IMR-90 (cell line): ENCODE data around the gene ST6GALNAC5. TPM values are rescaled to one million over a fixed set of nuclear protein-coding genes. Genes with fewer than 3 reads are reported as not detected.

Experiments used
- ATAC-seq: fragments of 200-7000 bp; cut with Tn5 transposase; 2 replicates; pipeline ENCODE4 v1.9.1; 2020; ENCODE audit warnings: low read depth, mild to moderate bottlenecking, moderate library complexity
- BruUV-seq: library from RNA; stranded (reverse); fragments of 400-500 nt; replicated peaks from 2 replicates; lab custom pipeline; 2021; lab: Mats Ljungman, UMichigan
- CTCF ChIA-PET: fragments of 300-600 bp; formaldehyde crosslinking; extraction: SDS; loops from one replicate; lab custom pipeline; 2021; ENCODE audit warnings: antibody characterized with exemption; lab: Yijun Ruan, JAX
- POLR2A ChIA-PET: fragments of 300-600 bp; sonication (Branson Sonifier 250); formaldehyde crosslinking; loops from one replicate; lab custom pipeline; 2022; ENCODE audit warnings: antibody characterized with exemption; ENCODE audit not compliant: unreplicated experiment; lab: Charles Lee
- DNase-seq: peaks from one replicate; pipeline ENCODE4 v3.0.0; 2013
- H2AFZ ChIP-seq: replicated peaks from 2 replicates; pipeline ENCODE3; 2013; ENCODE audit warnings: low read length, mild to moderate bottlenecking; ENCODE audit not compliant: poor library complexity
- H2AK5ac ChIP-seq: 2 replicates; pipeline ENCODE4 v1.6.1; 2013; ENCODE audit warnings: low read depth, low read length, inconsistent platforms
- H2AK9ac ChIP-seq: replicated peaks from 2 replicates; pipeline ENCODE3; 2013; ENCODE audit warnings: mild to moderate bottlenecking, low read depth, low read length, moderate library complexity; ENCODE audit not compliant: poor library complexity
- H2BK120ac ChIP-seq: 2 replicates; pipeline ENCODE4 v1.6.1; 2013; ENCODE audit warnings: low read depth, low read length, inconsistent platforms
- H2BK15ac ChIP-seq: 3 replicates; pipeline ENCODE4 v1.6.1; 2013; ENCODE audit warnings: low read depth, low read length, inconsistent platforms
- H2BK20ac ChIP-seq: 2 replicates; pipeline ENCODE4 v1.6.1; 2013; ENCODE audit warnings: low read depth, mild to moderate bottlenecking, inconsistent platforms, low read length, moderate library complexity
- H2BK5ac ChIP-seq: 2 replicates; pipeline ENCODE4 v1.6.1; 2013; ENCODE audit warnings: mild to moderate bottlenecking, low read depth, low read length, inconsistent platforms; ENCODE audit not compliant: poor library complexity, severe bottlenecking
- H3K14ac ChIP-seq: replicated peaks from 2 replicates; pipeline ENCODE4 v1.6.1; 2013; ENCODE audit warnings: low read depth, low read length, inconsistent platforms
- H3K18ac ChIP-seq: 2 replicates; pipeline ENCODE4 v1.6.1; 2013; ENCODE audit warnings: low read depth, low read length, control low read depth
- H3K23ac ChIP-seq: 2 replicates; pipeline ENCODE4 v1.6.1; 2013; ENCODE audit warnings: low read depth, low read length, inconsistent platforms
- H3K27ac ChIP-seq: 2 replicates; pipeline ENCODE4 v1.5.1; 2013; ENCODE audit warnings: mild to moderate bottlenecking, control low read depth, low read length; ENCODE audit not compliant: insufficient read depth
- H3K27me3 ChIP-seq: 2 replicates; pipeline ENCODE4 v1.6.1; 2013; ENCODE audit warnings: low read length; ENCODE audit not compliant: control insufficient read depth, insufficient read depth
- H3K36me3 ChIP-seq: 2 replicates; pipeline ENCODE4 v1.6.1; 2013; ENCODE audit warnings: low read length, mixed read lengths; ENCODE audit not compliant: control insufficient read depth, insufficient read depth
- H3K4ac ChIP-seq: 2 replicates; pipeline ENCODE4 v1.6.1; 2013; ENCODE audit warnings: low read depth, low read length, inconsistent platforms
- H3K4me1 ChIP-seq: 2 replicates; pipeline ENCODE4 v1.6.1; 2013; ENCODE audit warnings: low read length, mixed read lengths; ENCODE audit not compliant: control insufficient read depth, insufficient read depth
- H3K4me2 ChIP-seq: 2 replicates; pipeline ENCODE4 v1.6.1; 2013; ENCODE audit warnings: low read depth, mild to moderate bottlenecking, control low read depth, low read length, moderate library complexity
- H3K4me3 ChIP-seq: 2 replicates; pipeline ENCODE4 v1.5.1; 2013; ENCODE audit warnings: low read depth, mild to moderate bottlenecking, control low read depth, low read length, moderate library complexity; ENCODE audit not compliant: insufficient read depth
- H3K56ac ChIP-seq: 2 replicates; pipeline ENCODE4 v1.6.1; 2013; ENCODE audit warnings: low read length, inconsistent platforms; ENCODE audit not compliant: insufficient read depth; ENCODE audit errors: extremely low read depth
- H3K79me1 ChIP-seq, 2 experiments: 2 replicates each; pipeline ENCODE4 v1.6.1; 2013; ENCODE audit warnings: low read length in 2 of 2, inconsistent platforms in 1 of 2, low read depth in 1 of 2
- H3K9ac ChIP-seq: 2 replicates; pipeline ENCODE4 v1.6.1; 2013; ENCODE audit warnings: low read depth, low read length, control low read depth
- H3K9me1 ChIP-seq: 2 replicates; pipeline ENCODE4 v1.6.1; 2013; ENCODE audit warnings: low read length, inconsistent platforms; ENCODE audit not compliant: insufficient read depth
- H3K9me3 ChIP-seq: 2 replicates; pipeline ENCODE4 v1.6.1; 2013; ENCODE audit warnings: low read length; ENCODE audit not compliant: control insufficient read depth, insufficient read depth
- H4K20me1 ChIP-seq: 2 replicates; pipeline ENCODE4 v1.6.1; 2013; ENCODE audit warnings: low read length, inconsistent platforms; ENCODE audit not compliant: insufficient read depth
- H4K5ac ChIP-seq: 2 replicates; pipeline ENCODE4 v1.6.1; 2013; ENCODE audit warnings: mild to moderate bottlenecking, low read depth, low read length, control low read depth
- H4K8ac ChIP-seq, 2 experiments: 2 replicates each; pipeline ENCODE4 v1.6.1; 2013; ENCODE audit warnings: low read depth in 2 of 2, low read length in 2 of 2, control low read depth in 1 of 2, inconsistent platforms in 1 of 2
- H4K91ac ChIP-seq: 2 replicates; pipeline ENCODE4 v1.6.1; 2013; ENCODE audit warnings: low read depth, low read length, inconsistent platforms; ENCODE audit not compliant: insufficient read depth
- BHLHE40 ChIP-seq: fragments of 150-350 bp; IDR thresholded peaks from 2 replicates; pipeline ENCODE4 v1.6.1; 2016; ENCODE audit warnings: mild to moderate bottlenecking, low read depth, low read length
- CEBPB ChIP-seq: IDR thresholded peaks from 2 replicates; pipeline ENCODE4 v1.6.1; 2012; ENCODE audit warnings: low read depth, low read length, improper control_type of control experiment
- CHD1 ChIP-seq: IDR thresholded peaks from 2 replicates; pipeline ENCODE4 v1.6.1; 2012; ENCODE audit warnings: low read depth, low read length, improper control_type of control experiment
- CTCF ChIP-seq: conservative IDR thresholded peaks from 2 replicates; pipeline ENCODE4 v1.5.1; 2012; ENCODE audit warnings: mild to moderate bottlenecking, low read depth, low read length, improper control_type of control experiment
- FOS ChIP-seq: fragments of 150-350 bp; IDR thresholded peaks from 2 replicates; pipeline ENCODE4 v1.6.1; 2016; ENCODE audit warnings: low read depth, low read length
- MAFK ChIP-seq: IDR thresholded peaks from 2 replicates; pipeline ENCODE4 v1.6.1; 2012; ENCODE audit warnings: low read depth, low read length, improper control_type of control experiment
- MAZ ChIP-seq: IDR thresholded peaks from 2 replicates; pipeline ENCODE4 v1.6.1; 2012; ENCODE audit warnings: low read depth, mild to moderate bottlenecking, low read length, improper control_type of control experiment, moderate library complexity, borderline replicate concordance
- MXI1 ChIP-seq: IDR thresholded peaks from 2 replicates; pipeline ENCODE4 v1.6.1; 2012; ENCODE audit warnings: low read depth, mild to moderate bottlenecking, low read length, moderate library complexity, borderline replicate concordance
- NFE2L2 ChIP-seq: fragments of 150-350 bp; IDR thresholded peaks from 2 replicates; pipeline ENCODE4 v1.6.1; 2016; ENCODE audit warnings: low read depth, mild to moderate bottlenecking, low read length
- POLR2A ChIP-seq: IDR thresholded peaks from 2 replicates; pipeline ENCODE4 v1.6.1; 2012; ENCODE audit warnings: mild to moderate bottlenecking, low read depth, low read length
- RAD21 ChIP-seq: IDR thresholded peaks from 2 replicates; pipeline ENCODE4 v1.6.1; 2012; ENCODE audit warnings: low read length, improper control_type of control experiment
- RCOR1 ChIP-seq: IDR thresholded peaks from 2 replicates; pipeline ENCODE4 v1.6.1; 2012; ENCODE audit warnings: mild to moderate bottlenecking, low read length, improper control_type of control experiment; ENCODE audit not compliant: insufficient replicate concordance
- RFX5 ChIP-seq: IDR thresholded peaks from 2 replicates; pipeline ENCODE4 v1.8.0; 2012; ENCODE audit warnings: low read depth, mild to moderate bottlenecking, low read length, moderate library complexity
- SMC3 ChIP-seq: fragments of 150-350 bp; IDR thresholded peaks from 2 replicates; pipeline ENCODE4 v1.6.1; 2016; ENCODE audit warnings: low read depth, mild to moderate bottlenecking, antibody characterized with exemption, low read length, moderate library complexity
- USF2 ChIP-seq: fragments of 150-350 bp; IDR thresholded peaks from 2 replicates; pipeline ENCODE4 v1.6.1; 2017; ENCODE audit warnings: mild to moderate bottlenecking, antibody characterized with exemption, low read length, low read depth
- WGBS, 2 experiments: methylation state at CpG; one replicate each; pipeline versions ENCODE4 v1.1.5 to v1.1.7; 2013; ENCODE audit warnings: missing lambda C conversion rate in 2 of 2; ENCODE audit not compliant: insufficient read length in 1 of 2; ENCODE audit errors: extremely low coverage in 2 of 2; 5-methylcytosine and 5-hydroxymethylcytosine counted together
- dilution Hi-C: fragments of 300-500 bp; cut with HindIII; formaldehyde crosslinking; loops from one replicate; pipeline ENCODE4 v1.14.3; 2018; ENCODE audit warnings: low sequenced_read_pairs; ENCODE audit not compliant: unreplicated experiment
- in situ Hi-C: fragments of 300-500 bp; cut with MboI; formaldehyde crosslinking; loops from 3 replicates; pipeline ENCODE4 v1.14.3; 2019; ENCODE audit warnings: low sequenced_read_pairs, inconsistent platforms, mixed read lengths
- intact Hi-C: fragments of 100-400 bp; cut with micrococcal nuclease; formaldehyde crosslinking; loops from 2 replicates; pipeline ENCODE4 v1.10.0; 2022
- polyA plus RNA-seq, 3 experiments: library from polyadenylated mRNA; depleted of rRNA; stranded (reverse); fragments of >200 nt; gene quantifications; 2 replicates each; pipeline ENCODE4 v1.2.3, GENCODE V29; 2012; ENCODE audit warnings: low replicate concordance in 1 of 3
- total RNA-seq: library from RNA; depleted of rRNA; stranded (reverse); fragments of >200 nt; gene quantifications from 2 replicates; pipeline ENCODE4 v1.2.3, GENCODE V29; 2012
- TF ChIP-seq, protein P1 (sequence below): fragments of 150-350 bp; IDR thresholded peaks from 2 replicates; pipeline ENCODE4 v1.6.1; 2016; ENCODE audit warnings: low read depth, mild to moderate bottlenecking, low read length, moderate library complexity, borderline replicate concordance

ST6GALNAC5 gene
- total and polyA plus RNA-seq, 2 of the 4 experiments (the other 2 are of a cell fraction): 3.4 to 4.0 TPM

DNA sequence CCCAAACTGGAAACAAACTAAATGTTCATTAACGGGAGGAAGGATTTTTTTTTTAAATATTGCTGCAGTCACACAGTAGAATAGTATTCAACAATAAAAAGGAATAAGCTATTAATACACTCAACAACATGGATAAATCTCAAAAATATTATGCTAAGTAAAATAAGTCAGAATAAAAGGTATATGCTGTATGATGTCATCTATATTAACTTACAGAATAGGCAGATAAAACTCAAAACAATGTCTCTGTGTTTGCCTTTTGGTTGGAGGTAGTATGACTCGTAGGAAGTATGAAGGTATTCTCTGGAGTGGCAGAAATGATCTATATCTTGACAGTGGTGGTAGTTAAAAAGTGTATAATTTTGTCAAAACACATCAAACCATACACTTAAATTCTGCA lies 6.1 kb upstream of the ST6GALNAC5 start:
- no TSS peak for BruUV-seq

More for the DNA sequence above, 6.1 kb upstream of the ST6GALNAC5 start:
- TF ChIP-seq CEBPB: no peak
- TF ChIP-seq FOS: no peak
- no peak for TF ChIP-seq POLR2A
- no peak for TF ChIP-seq CHD1
- no peak for TF ChIP-seq MAZ
- TF ChIP-seq RCOR1: no peak
- TF ChIP-seq RFX5: no peak
- no peak for TF ChIP-seq RAD21
- no peak for TF ChIP-seq SMC3
- TF ChIP-seq MAFK: no peak
- no peak for TF ChIP-seq CTCF
- TF ChIP-seq BHLHE40: no peak
- TF ChIP-seq NFE2L2: no peak
- TF ChIP-seq, protein P1, sequence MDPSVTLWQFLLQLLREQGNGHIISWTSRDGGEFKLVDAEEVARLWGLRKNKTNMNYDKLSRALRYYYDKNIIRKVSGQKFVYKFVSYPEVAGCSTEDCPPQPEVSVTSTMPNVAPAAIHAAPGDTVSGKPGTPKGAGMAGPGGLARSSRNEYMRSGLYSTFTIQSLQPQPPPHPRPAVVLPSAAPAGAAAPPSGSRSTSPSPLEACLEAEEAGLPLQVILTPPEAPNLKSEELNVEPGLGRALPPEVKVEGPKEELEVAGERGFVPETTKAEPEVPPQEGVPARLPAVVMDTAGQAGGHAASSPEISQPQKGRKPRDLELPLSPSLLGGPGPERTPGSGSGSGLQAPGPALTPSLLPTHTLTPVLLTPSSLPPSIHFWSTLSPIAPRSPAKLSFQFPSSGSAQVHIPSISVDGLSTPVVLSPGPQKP: no peak
- no peak for TF ChIP-seq MXI1
- no peak for TF ChIP-seq USF2
- Histone ChIP-seq H3K23ac (no peak overlapping the region), H2AK5ac (no peak overlapping the region), H3K9me3 (no peaks in the 10 kb centered on the region), H2AFZ (no peak overlapping the region), H3K36me3 (no peaks in the 10 kb centered on the region), H2BK20ac (no peak overlapping the region), H3K4me1 (no peaks in the 10 kb centered on the region; the same call in 1 of the 2 replicates), H3K4me3 (no peak overlapping the region), H3K14ac (no peak overlapping the region), H3K4me2 (no peak overlapping the region), H3K18ac (no peak overlapping the region), H4K5ac (no peak overlapping the region), H3K79me1 (no peaks in the 10 kb centered on the region), H2BK15ac (no peak overlapping the region), H3K56ac (no peak overlapping the region), H3K4ac (no peak overlapping the region), H4K91ac (no peak overlapping the region), H4K20me1 (no peaks in the 10 kb centered on the region), H3K27me3 (peaks cover 10% of the 10 kb centered on the region), H3K9me1 (no peaks in the 10 kb centered on the region), H3K9ac (no peak overlapping the region), H2BK120ac (no peak overlapping the region), H2BK5ac (no peak overlapping the region), H2AK9ac (no peak overlapping the region), H3K27ac (no peak overlapping the region), H4K8ac (no peak overlapping the region)
- dilution Hi-C loops: no loop called here
- ATAC-seq (no peak), DNase-seq (no peak)
- ChIA-PET CTCF (no interaction called here), POLR2A (no interaction called here)
- intact Hi-C loops: loop anchor here (10.0 kb wide), 1 partner anchor 174 kb away; no protein-coding TSS in a partner anchor
- WGBS, 2 experiments: no CpG with 5 or more reads among the region's 2 CpGs
- in situ Hi-C loops: no loop called here
